UCSD-AML1 (cell line): ENCODE results near the gene ATG4B.

Experiments
- DNase-seq: peaks from one replicate; lab custom pipeline; 2025; ENCODE audit not compliant: unreplicated experiment; lab: John Stamatoyannopoulos, UW

ATG4B gene

GRCh38 chr2:241680827-241681599, 43.5 kb downstream of the ATG4B start:
- DNase-seq, result no peak

GRCh38 chr2:241686324-241686649, 48.8 kb downstream of the ATG4B start:
- DNase-seq, result no peak

- DNase-seq, result peak; percentile 98
Observed at GRCh38 chr2:241686650-241687425, 49.3 kb downstream of the ATG4B start, which contains the start of gene DTYMK. DTYMK (minus strand) TSS chr2:241686815; CDS start chr2:241686783, 32 bp downstream.

DNA sequence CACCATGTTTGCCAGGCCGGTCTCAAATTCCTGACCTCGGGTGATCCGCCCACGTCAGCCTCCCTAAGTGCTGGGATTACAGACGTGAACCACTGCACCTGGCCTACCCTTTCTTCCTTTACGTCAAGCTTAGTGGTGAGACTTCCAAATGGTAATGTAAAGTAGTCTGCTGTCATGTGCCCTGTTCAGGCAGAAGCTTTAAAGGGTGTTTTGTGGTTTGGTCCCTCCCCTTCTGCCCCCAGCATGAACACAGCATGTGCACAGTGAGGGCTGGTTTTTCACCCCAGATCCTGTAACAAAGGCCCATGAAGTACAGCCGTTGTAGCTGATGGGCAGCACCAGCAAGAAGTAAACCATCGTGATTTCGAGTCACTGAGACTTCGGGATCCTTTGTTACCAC, 51.8 kb downstream of the ATG4B start:
- no peak for DNase-seq

DNA sequence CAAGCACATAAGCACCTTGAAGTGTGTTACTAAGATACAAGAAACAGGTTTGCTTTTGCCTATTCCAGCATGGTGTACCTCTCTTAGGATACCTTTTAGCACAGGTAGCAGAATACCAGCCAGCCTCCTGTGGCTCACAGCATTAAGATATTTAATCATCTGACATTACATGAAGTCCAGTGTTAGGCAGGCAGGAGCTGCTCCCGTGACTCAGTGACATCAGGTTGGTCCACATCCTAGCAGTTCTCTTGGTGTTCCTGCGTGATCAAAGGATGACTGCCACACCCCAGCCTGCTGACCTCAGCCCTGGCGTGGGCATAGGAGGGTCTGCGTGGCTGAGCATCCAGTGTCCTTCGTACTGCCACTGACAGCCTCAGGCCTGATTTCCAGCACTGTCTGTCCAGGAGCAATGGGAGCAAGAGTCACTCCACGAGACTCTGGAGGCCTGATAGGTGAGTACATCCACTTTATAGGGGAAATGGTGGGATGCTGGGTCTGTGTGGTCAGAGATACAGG, 52.8 kb downstream of the ATG4B start:
- DNase-seq, result no peak

GRCh38 chr2:241692448-241692847, 55.0 kb downstream of the ATG4B start:
- DNase-seq, result no peak

- DNase-seq, result no peak
Observed at GRCh38 chr2:241695651-241696050, 58.2 kb downstream of the ATG4B start.

- DNase-seq, result no peak
Observed at GRCh38 chr2:241701149-241701398, 63.6 kb downstream of the ATG4B start.

DNA sequence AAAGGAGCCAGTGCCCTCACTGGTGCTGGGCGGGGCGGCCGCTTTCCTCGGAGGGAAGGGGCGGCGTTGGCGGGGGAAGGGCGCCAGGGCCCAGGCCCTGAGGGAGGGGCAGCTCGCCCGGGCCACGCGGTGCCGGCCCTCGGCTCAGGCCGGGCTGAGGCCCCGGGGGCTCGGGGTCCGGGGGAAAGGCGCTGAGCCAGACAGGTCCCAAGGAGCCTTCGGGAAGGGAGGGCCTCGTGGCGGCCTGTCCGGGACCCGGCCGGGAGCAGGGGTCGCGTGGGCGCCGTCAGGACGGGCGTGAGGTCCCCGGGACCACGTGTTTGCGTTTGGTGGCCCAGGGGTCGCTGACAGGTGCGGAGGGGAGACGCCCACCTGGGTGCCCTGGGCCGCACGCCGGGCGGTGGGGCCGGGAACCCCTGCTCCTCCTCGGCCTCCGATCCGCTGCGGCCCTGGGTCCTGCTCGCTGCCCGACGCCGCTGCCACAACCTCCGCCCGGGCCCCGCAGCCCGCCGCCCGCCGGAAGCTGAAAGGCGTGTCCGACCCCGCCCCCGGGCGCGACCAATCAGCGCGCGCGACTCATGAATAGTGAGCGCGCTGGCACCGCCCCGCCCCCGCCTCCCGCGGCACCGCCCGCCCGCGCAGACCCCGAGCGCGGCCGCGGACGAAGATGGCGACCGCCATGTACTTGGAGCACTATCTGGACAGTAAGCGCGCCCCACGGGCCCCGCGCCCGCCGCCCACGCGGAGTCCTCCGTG, 64.1 kb downstream of the ATG4B start, which contains the start of gene ING5:
Gene ING5, plus strand, starts transcription at position 641 of the 756 bp plus-strand sequence. Its CDS starts 27 bp downstream, at position 668.
- peak; percentile 95 for DNase-seq

DNA sequence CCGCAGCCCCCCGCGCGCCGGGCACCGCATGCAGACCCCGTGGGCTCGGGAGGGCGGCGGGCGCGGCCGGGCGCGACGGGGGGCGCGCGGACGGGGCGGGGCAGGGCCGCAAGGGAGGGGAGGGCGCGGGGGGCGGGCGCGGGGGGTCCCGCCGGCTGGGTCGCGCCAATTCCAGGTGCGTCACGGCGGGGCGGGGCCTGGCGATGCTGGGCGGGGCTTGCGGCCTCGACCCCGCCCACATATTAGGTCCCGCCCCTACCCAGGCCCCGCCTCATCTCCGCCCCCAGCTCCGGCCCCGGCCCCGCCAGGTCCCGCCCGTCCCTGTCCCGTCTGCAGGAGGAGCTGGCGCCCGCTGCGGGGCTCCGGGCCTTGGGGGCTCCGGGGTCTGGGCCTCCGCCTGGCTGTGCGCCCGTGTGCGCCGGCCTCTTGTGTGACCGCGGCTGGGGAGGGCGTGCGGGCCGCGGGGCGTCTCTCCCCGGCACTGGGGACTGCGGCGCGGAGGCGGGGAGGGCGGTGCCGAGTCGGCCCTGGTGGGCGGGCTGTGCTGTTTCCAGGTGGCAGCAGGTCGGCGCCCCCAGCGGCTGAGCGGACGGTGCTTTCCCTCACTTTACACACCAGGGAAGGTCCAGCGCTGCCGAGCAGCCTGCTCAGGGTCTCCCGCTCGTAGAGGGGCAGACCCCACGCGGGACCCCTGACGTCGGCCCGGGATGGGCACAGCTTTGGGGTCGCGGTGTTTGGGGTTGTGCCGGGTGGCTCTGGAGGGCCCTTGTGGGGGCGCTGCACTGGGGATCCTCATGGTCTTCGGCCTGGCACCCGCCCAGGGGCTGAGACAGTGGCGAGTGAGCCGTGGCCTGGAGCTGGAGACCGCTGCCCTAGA, 64.9 kb downstream of the ATG4B start:
- DNase-seq, result peak; percentile 89

DNA sequence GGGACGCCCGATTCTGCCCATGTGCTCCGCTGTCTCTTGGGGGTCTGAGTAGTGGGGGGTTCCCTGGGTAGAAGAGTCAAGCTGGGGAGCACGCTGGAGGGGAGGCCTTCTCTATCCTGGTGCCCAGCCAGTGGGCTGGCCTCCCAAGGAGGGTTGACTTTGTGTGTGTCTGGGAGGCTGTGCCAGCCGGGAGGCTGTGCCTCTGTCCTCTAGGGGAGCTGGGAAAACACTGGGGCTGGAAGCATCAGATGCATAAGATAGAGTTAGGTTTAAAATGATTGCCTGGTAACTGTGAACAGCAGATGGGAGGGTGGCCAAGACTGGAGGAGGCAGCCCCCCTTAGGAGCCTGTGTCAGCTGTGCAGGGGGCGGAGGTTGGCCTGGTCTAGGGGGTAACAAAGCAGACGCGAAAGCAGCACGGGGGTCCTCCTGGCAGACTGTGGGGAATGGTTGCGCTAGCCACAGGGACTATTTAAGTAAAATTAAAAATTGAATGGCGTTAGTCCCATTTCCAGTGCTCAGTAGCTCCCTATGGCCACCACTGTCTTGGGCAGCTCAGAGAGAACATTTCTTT, 65.6 kb downstream of the ATG4B start:
- DNase-seq, result no peak

GRCh38 chr2:241706537-241706936, 69.0 kb downstream of the ATG4B start:
- DNase-seq, result no peak

DNA sequence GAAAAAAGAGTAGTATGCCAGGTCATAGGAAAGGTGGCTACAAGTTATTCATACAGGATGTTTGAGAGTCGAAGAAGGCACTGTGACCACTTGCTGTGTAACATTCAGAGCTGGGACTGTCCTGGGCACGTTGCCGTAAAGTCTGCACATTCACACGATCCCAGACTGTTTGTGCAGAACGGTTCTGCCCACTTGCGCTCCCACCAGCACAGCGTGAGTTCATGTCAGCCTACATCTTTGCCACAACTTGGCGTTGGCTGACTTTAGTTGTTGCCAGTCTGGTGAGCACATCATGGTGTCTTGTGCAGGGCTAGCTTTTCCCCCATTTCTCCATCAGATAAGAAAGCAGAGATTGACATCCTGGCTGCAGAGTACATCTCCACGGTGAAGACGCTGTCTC, 71.4 kb downstream of the ATG4B start:
- no peak for DNase-seq

- DNase-seq, result no peak
Observed at GRCh38 chr2:241719093-241719492, 81.6 kb downstream of the ATG4B start.

DNA sequence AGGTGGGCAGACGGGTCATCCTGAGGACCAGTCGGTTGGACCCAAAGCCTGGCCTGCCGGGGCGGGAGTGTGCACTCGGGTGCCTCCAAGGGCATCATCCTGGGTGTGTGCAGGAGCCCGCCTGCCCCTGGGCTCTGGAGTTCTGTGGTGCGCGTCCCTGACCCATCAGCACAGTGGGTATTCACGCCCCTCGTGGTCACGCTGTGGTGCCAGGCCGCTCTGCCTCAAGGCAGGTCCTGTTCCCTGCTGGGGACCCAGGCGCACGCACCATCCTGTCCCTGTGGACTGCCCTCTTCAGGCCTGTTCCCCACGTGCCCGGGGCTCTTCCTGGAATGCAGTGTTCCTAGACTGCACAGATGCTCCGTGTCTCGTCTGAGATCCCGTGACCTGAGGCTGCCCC, 82.6 kb downstream of the ATG4B start:
- no peak for DNase-seq

GRCh38 chr2:241720560-241720959, 83.1 kb downstream of the ATG4B start:
- no peak for DNase-seq

DNA sequence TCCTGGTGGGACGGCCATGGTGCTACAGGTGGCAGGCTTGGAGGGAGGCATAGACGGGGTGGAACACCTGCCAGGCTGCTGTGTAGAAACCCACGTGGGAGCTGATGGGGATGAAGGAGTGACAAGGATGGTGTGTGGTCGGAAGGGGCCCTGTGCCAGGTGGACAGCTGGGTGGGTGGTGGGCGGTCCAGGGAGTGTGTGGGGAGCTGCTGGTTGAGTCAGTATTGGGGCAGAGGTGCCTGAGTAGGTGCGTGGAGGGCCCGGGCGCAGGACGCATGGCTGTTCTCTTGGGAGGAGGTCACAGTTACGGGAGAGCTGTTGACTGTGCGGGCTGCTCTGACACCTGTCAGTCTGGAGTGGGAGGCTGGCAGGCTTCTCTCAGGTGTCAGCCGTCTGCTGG, 84.4 kb downstream of the ATG4B start:
- DNase-seq, result no peak

GRCh38 chr2:241722896-241723454, 85.5 kb downstream of the ATG4B start:
- no peak for DNase-seq
